Activated CD4-positive, alpha-beta memory T cell treated with anti-CD3 and anti-CD28 coated beads, Interleukin-2, amount 10 ng/mL, durations not matched to agents 7 days and 5 days (primary cell): ENCODE data around the gene TDRD10. TPM values are rescaled to one million over a fixed set of nuclear protein-coding genes. Genes with fewer than 3 reads are reported as not detected.
A peak's percentile ranks its signal among the peaks of the same experiment; 100 is the strongest.

Experiments used
- CTCF ChIA-PET: fragments of 350-600 bp; sonication (Branson Sonifier 250); formaldehyde crosslinking; loops from one replicate; lab custom pipeline; 2021; ENCODE audit warnings: antibody characterized with exemption, inconsistent platforms; lab: Charles Lee
- POLR2A ChIA-PET: fragments of 350-600 bp; sonication (Branson Sonifier 250); formaldehyde crosslinking; loops from one replicate; lab custom pipeline; 2021; ENCODE audit warnings: antibody characterized with exemption; lab: Charles Lee
- DNase-seq: peaks from one replicate; pipeline ENCODE4 v3.0.0-alpha.2; 2020
- H3K27ac Mint-ChIP-seq: one replicate; pipeline ENCODE4 v1.8.0; 2021; ENCODE audit warnings: mild to moderate bottlenecking, mixed read lengths
- H3K27me3 Mint-ChIP-seq: one replicate; pipeline ENCODE4 v1.8.0; 2021; ENCODE audit warnings: mixed read lengths
- H3K36me3 Mint-ChIP-seq: one replicate; pipeline ENCODE4 v1.8.0; 2021; ENCODE audit warnings: low read depth, mixed read lengths
- H3K4me1 Mint-ChIP-seq: one replicate; pipeline ENCODE4 v1.8.0; 2021; ENCODE audit warnings: mixed read lengths
- H3K4me3 Mint-ChIP-seq: one replicate; pipeline ENCODE4 v1.8.0; 2021; ENCODE audit warnings: mild to moderate bottlenecking, mixed read lengths
- H3K9me3 Mint-ChIP-seq: one replicate; pipeline ENCODE4 v1.8.0; 2021; ENCODE audit warnings: mixed read lengths
- total RNA-seq, 2 experiments: library from RNA; stranded (reverse); gene quantifications; one replicate each; pipeline ENCODE4 v1.2.3, GENCODE V29; 2021

The TDRD10 gene
- total RNA-seq, 2 experiments from 2014 or later = not detected

GRCh38 chr1:154550070-154550469 lies 48.1 kb downstream of the TDRD10 start:
- no peak for DNase-seq
- H3K36me3 Mint-ChIP-seq = peaks cover 61% of the 10 kb centered on the region
- no peak overlapping the region for H3K4me3 Mint-ChIP-seq
- CTCF ChIA-PET = interaction anchor here (5.6 kb wide), 1 partner anchor 69 kb away, joined by 111 read pairs; no protein-coding TSS in a partner anchor
- POLR2A ChIA-PET = no interaction called here
- peaks cover 18% of the 10 kb centered on the region for H3K4me1 Mint-ChIP-seq
- no peak overlapping the region for H3K27ac Mint-ChIP-seq
- no peaks in the 10 kb centered on the region for H3K9me3 Mint-ChIP-seq
- no peaks in the 10 kb centered on the region for H3K27me3 Mint-ChIP-seq

GRCh38 chr1:154550657-154551056 lies 48.6 kb downstream of the TDRD10 start:
- H3K27me3 Mint-ChIP-seq = no peaks in the 10 kb centered on the region
- POLR2A ChIA-PET = no interaction called here
- no peak overlapping the region for H3K4me3 Mint-ChIP-seq
- peaks cover 67% of the 10 kb centered on the region for H3K36me3 Mint-ChIP-seq
- no peak overlapping the region for H3K27ac Mint-ChIP-seq
- CTCF ChIA-PET = no interaction called here
- H3K9me3 Mint-ChIP-seq = no peaks in the 10 kb centered on the region
- DNase-seq = no peak
- peaks cover 24% of the 10 kb centered on the region for H3K4me1 Mint-ChIP-seq

GRCh38 chr1:154551474-154551873 lies 49.5 kb downstream of the TDRD10 start:
- Mint-ChIP-seq H3K4me1 (peaks cover 32% of the 10 kb centered on the region), H3K36me3 (peaks cover 75% of the 10 kb centered on the region), H3K27me3 (no peaks in the 10 kb centered on the region), H3K27ac (no peak overlapping the region), H3K4me3 (no peak overlapping the region), H3K9me3 (no peaks in the 10 kb centered on the region)
- ChIA-PET POLR2A (interaction anchor here (1.1 kb wide), 1 partner anchor 15 kb away, joined by 3 read pairs; no protein-coding TSS in a partner anchor), CTCF (no interaction called here)
- no peak for DNase-seq

GRCh38 chr1:154552036-154552435 lies 50.0 kb downstream of the TDRD10 start:
- Mint-ChIP-seq H3K4me3 (no peak overlapping the region), H3K4me1 (peaks cover 37% of the 10 kb centered on the region), H3K36me3 (peaks cover 77% of the 10 kb centered on the region), H3K27me3 (no peaks in the 10 kb centered on the region), H3K27ac (no peak overlapping the region), H3K9me3 (no peaks in the 10 kb centered on the region)
- POLR2A ChIA-PET = interaction anchor here (1.1 kb wide), 1 partner anchor 14 kb away, joined by 3 read pairs; no protein-coding TSS in a partner anchor
- no peak for DNase-seq
- CTCF ChIA-PET = interaction anchor here (0.6 kb wide), 1 partner anchor 340 kb away, joined by 3 read pairs; no protein-coding TSS in a partner anchor

- H3K27ac Mint-ChIP-seq = no peak overlapping the region
- peaks cover 44% of the 10 kb centered on the region for H3K4me1 Mint-ChIP-seq
- H3K9me3 Mint-ChIP-seq = no peaks in the 10 kb centered on the region
- no peaks in the 10 kb centered on the region for H3K27me3 Mint-ChIP-seq
- DNase-seq = no peak
- ChIA-PET CTCF (interaction anchor here (1.0 to 1.5 kb wide), 2 partner anchors 8 to 73 kb away, joined by 7 to 8 read pairs; no protein-coding TSS in a partner anchor), POLR2A (interaction anchor here (0.6 to 1.9 kb wide), 3 partner anchors 20 to 383 kb away, joined by 3 to 4 read pairs (median 3); partner anchors contain the start of gene PMVK)
- H3K4me3 Mint-ChIP-seq = no peak overlapping the region
- H3K36me3 Mint-ChIP-seq = peaks cover 82% of the 10 kb centered on the region
Measured at GRCh38 chr1:154553056-154554030, 51.3 kb downstream of the TDRD10 start.

- H3K4me3 Mint-ChIP-seq = peak overlapping the region; percentile 87
- H3K36me3 Mint-ChIP-seq = peaks cover 59% of the 10 kb centered on the region
- ChIA-PET CTCF (interaction anchor here (2.8 kb wide), 1 partner anchor 10 kb away, joined by 8 read pairs; no protein-coding TSS in a partner anchor), POLR2A (no interaction called here)
- H3K9me3 Mint-ChIP-seq = no peaks in the 10 kb centered on the region
- peaks cover 45% of the 10 kb centered on the region for H3K4me1 Mint-ChIP-seq
- no peaks in the 10 kb centered on the region for H3K27me3 Mint-ChIP-seq
- peak overlapping the region; percentile 13 for H3K27ac Mint-ChIP-seq
- DNase-seq = no peak
Measured at GRCh38 chr1:154556422-154556821, 54.4 kb downstream of the TDRD10 start.

GRCh38 chr1:154557248-154557938 lies 55.4 kb downstream of the TDRD10 start:
- H3K36me3 Mint-ChIP-seq = peaks cover 52% of the 10 kb centered on the region
- peaks cover 43% of the 10 kb centered on the region for H3K4me1 Mint-ChIP-seq
- no peak for DNase-seq
- ChIA-PET CTCF (interaction anchor here (1.4 to 2.8 kb wide), 2 partner anchors 11 to 78 kb away, joined by 6 to 8 read pairs; no protein-coding TSS in a partner anchor), POLR2A (interaction anchor here (1.0 kb wide), 2 partner anchors 376 to 379 kb away, joined by 3 read pairs; partner anchors contain the start of gene PMVK)
- peak overlapping the region; percentile 79 for H3K27ac Mint-ChIP-seq
- no peaks in the 10 kb centered on the region for H3K27me3 Mint-ChIP-seq
- H3K9me3 Mint-ChIP-seq = no peaks in the 10 kb centered on the region
- peak overlapping the region; percentile 87 for H3K4me3 Mint-ChIP-seq

- peak within 1 kb of the TSS; percentile 81 for H3K27ac Mint-ChIP-seq
- POLR2A ChIA-PET = interaction anchor here (1.0 kb wide), 2 partner anchors 376 to 378 kb away, joined by 3 read pairs; partner anchors contain the start of gene PMVK
- CTCF ChIA-PET = interaction anchor here (0.6 to 2.8 kb wide), 3 partner anchors 12 to 82 kb away, joined by 3 to 8 read pairs (median 6); no protein-coding TSS in a partner anchor
- peaks cover 44% of the 10 kb centered on the region for H3K36me3 Mint-ChIP-seq
- no peaks in the 10 kb centered on the region for H3K9me3 Mint-ChIP-seq
- H3K27me3 Mint-ChIP-seq = no peaks in the 10 kb centered on the region
- H3K4me3 Mint-ChIP-seq = peak within 1 kb of the TSS; percentile 87
- DNase-seq = peak; percentile 54
- peaks cover 43% of the 10 kb centered on the region for H3K4me1 Mint-ChIP-seq
Measured at GRCh38 chr1:154557939-154558719, 56.1 kb downstream of the TDRD10 start, which contains the start of gene UBE2Q1. Gene UBE2Q1 (minus strand): TSS chr1:154558662. CDS start chr1:154558553, 109 bp downstream.

GRCh38 chr1:154558720-154559465 lies 56.9 kb downstream of the TDRD10 start:
- H3K27me3 Mint-ChIP-seq = no peaks in the 10 kb centered on the region
- H3K27ac Mint-ChIP-seq = peak overlapping the region; percentile 81
- peak; percentile 99 for DNase-seq
- peak overlapping the region; percentile 77 for H3K4me3 Mint-ChIP-seq
- peaks cover 43% of the 10 kb centered on the region for H3K4me1 Mint-ChIP-seq
- no peaks in the 10 kb centered on the region for H3K9me3 Mint-ChIP-seq
- ChIA-PET CTCF (interaction anchor here (0.6 to 2.5 kb wide), 44 partner anchors 9 to 527 kb away, joined by 3 to 19 read pairs (median 5); partner anchors contain the start of genes ADAM15, CHRNB2, FLAD1 and PBXIP1), POLR2A (interaction anchor here (0.8 to 1.9 kb wide), 7 partner anchors 16 to 378 kb away, joined by 3 to 7 read pairs (median 4); partner anchors contain the start of gene PMVK)
- H3K36me3 Mint-ChIP-seq = peaks cover 37% of the 10 kb centered on the region

- H3K4me1 Mint-ChIP-seq = peaks cover 43% of the 10 kb centered on the region
- peak overlapping the region; percentile 77 for H3K4me3 Mint-ChIP-seq
- no peaks in the 10 kb centered on the region for H3K9me3 Mint-ChIP-seq
- CTCF ChIA-PET = interaction anchor here (0.6 to 2.5 kb wide), 61 partner anchors 8 to 526 kb away, joined by 3 to 19 read pairs (median 4); partner anchors contain the start of genes ADAM15, CHRNB2, FLAD1 and KCNN3
- POLR2A ChIA-PET = interaction anchor here (0.7 to 1.9 kb wide), 8 partner anchors 15 to 378 kb away, joined by 3 to 7 read pairs (median 4); partner anchors contain the start of gene PMVK
- no peaks in the 10 kb centered on the region for H3K27me3 Mint-ChIP-seq
- peak overlapping the region; percentile 81 for H3K27ac Mint-ChIP-seq
- H3K36me3 Mint-ChIP-seq = peaks cover 32% of the 10 kb centered on the region
- peak; percentile 86 for DNase-seq
Measured at GRCh38 chr1:154559466-154560044, 57.5 kb downstream of the TDRD10 start.
